NCI-H446 treated with DMSO at 0.1 percent for 48 hours (cell line): ENCODE results near the gene PAAF1.

Experiments used
- DNase-seq: peaks from one replicate; lab custom pipeline; 2025; lab: John Stamatoyannopoulos, UW

Gene PAAF1

GRCh38 chr11:73972620-73973449, 96.0 kb downstream of the PAAF1 start:
- DNase-seq: no peak

- DNase-seq: no peak
These were observed 98.0 kb downstream of the PAAF1 start for GRCh38 chr11:73974604-73975478.

- no peak for DNase-seq
These were observed 98.6 kb downstream of the PAAF1 start for GRCh38 chr11:73975479-73975757.

- DNase-seq: no peak
These were observed 99.8 kb downstream of the PAAF1 start for GRCh38 chr11:73976451-73977151.

GRCh38 chr11:73977856-73978519, 101.2 kb downstream of the PAAF1 start:
- no peak for DNase-seq

DNA sequence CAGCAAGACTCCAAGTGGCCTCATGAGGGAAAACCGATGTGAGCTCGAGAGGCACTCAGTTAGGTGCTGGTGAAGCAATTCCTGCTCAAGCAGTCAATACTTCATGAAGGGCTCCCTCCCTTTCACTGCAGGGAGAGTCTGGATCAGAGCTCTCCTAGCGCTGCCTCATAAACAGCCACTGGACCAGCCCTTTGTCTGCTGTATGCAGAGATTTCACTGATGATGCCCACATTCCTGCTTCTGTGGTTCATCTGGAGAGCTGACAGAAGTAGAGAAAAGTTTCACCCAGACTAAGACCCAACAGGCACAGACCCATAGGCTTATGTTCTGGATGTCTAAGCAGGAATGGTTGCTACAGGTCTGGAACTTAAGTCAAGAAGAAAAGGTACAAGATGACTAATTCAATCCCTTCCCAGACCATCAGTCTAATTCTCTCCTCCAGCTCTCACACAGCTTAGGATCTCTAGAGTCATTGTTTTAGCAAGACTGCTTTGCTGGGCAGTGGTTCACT, 101.8 kb downstream of the PAAF1 start:
- no peak for DNase-seq

- DNase-seq: no peak
These were observed 103.5 kb downstream of the PAAF1 start for GRCh38 chr11:73980001-73980961.
